Epithelial cell of proximal tubule (primary cell): Measurements from ENCODE around the gene PDZD2. TPM values are rescaled to one million over a fixed set of nuclear protein-coding genes. Genes with fewer than 3 reads are reported as not detected.
A peak's percentile ranks its signal among the peaks of the same experiment; 100 is the strongest.

Experiments used
- DNase-seq: peaks from one replicate; pipeline ENCODE4 v3.0.0-alpha.2; 2011; ENCODE audit warnings: low read depth
- H3K4me3 ChIP-seq: 2 replicates; pipeline ENCODE4 v1.5.1; 2011; ENCODE audit warnings: low read depth, mild to moderate bottlenecking, low read length
- total RNA-seq: library from RNA; depleted of rRNA; stranded (reverse); fragments of >200 nt; gene quantifications from 2 replicates; pipeline ENCODE4 v1.2.3, GENCODE V29; 2015
- TF ChIP-seq, protein P1 (sequence below): conservative IDR thresholded peaks from 2 replicates; pipeline ENCODE4 v1.5.1; 2012; ENCODE audit warnings: low read depth, mild to moderate bottlenecking, low read length

Gene PDZD2
- total RNA-seq, 1 donor from 2014 or later, result 8.4 TPM

DNA sequence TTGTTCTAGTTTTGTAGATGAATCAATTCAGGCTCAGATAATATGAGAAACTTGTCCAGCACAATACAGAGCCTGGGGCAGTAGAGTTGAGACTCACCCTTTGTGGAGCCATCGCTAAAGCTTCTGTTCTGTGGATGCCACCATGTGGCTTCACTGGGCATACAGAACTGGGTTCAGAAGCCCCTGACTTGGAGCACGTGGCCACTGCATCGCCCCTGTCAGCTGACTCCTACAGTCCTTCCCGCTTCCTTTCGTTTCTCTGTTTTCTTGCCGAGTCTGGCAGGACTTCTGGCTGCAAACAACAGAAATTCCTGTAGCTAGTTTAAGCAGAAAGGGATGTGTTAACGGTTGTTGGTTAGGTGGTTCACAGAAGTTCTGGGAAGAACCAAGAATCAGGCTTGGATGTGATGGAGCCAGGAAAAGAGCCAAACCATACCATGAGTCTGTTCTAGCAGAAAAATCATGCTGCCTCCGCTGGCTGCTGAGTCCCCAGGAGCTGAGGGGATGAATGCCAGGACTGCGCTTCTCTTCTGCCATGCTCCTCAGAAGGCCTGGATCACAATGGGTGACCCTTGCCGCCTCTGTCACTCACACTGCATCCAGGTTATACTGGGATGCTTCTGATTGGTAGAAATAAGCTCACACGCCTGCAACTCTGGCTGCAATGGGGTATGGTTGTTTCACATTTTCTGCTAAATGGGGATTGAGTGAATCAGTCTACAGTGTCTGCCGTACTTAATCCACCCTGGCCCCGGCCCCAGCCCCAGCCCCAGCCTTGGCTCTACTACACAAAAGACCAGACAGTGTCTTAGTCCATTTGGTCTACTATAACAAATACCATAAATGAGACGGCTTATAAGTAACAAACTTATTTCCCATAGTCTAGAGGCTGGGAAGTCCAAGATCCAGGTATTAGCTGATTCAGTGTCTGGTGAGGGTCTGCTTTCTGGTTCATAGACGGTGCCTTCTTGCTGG, 272.6 kb downstream of the PDZD2 start:
- DNase-seq, result no peak
- TF ChIP-seq, protein P1, sequence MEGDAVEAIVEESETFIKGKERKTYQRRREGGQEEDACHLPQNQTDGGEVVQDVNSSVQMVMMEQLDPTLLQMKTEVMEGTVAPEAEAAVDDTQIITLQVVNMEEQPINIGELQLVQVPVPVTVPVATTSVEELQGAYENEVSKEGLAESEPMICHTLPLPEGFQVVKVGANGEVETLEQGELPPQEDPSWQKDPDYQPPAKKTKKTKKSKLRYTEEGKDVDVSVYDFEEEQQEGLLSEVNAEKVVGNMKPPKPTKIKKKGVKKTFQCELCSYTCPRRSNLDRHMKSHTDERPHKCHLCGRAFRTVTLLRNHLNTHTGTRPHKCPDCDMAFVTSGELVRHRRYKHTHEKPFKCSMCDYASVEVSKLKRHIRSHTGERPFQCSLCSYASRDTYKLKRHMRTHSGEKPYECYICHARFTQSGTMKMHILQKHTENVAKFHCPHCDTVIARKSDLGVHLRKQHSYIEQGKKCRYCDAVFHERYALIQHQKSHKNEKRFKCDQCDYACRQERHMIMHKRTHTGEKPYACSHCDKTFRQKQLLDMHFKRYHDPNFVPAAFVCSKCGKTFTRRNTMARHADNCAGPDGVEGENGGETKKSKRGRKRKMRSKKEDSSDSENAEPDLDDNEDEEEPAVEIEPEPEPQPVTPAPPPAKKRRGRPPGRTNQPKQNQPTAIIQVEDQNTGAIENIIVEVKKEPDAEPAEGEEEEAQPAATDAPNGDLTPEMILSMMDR, result no peak
- no peak overlapping the region for H3K4me3 ChIP-seq

DNA sequence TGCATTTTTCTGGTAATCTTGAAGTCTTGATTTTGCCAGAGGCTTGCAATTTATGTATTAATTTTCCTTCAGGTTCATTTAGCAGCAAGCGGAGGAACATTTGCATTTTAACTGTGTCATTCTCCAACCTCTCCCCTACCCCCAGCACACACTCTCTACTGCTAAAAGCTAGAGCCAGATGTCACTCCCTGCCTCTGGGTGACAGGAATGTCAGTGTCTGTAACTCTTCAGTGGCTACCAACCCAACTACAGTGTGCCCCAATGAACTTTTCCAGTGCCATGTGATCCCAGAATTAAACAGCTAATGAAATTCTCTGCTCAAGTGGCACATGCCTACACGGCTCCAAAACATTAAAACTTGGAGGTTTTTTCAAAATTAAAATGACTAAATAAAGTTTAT, 274.9 kb downstream of the PDZD2 start:
- H3K4me3 ChIP-seq, result no peak overlapping the region
- TF ChIP-seq, protein P1, result no peak
- DNase-seq, result peak; percentile 13

DNA sequence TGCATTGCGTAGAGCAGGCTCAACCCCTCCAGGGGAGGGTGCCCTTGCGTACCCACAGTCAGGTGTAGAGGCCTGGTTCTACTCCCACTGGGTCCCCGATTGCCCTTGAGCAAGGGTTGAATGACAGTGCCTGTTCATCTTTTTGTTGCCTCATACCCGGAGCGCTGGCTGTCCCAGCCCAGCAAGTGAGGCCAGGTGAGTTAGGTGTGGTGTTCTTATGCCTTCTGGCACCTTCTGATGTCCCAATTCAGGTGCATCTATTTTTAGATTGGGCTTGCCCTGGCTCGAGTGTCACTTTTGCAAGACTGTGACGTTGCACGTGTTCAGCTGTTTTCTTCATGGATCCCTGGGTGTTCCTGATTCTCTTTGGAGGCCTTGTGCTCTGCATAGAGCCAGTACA, 277.4 kb downstream of the PDZD2 start:
- H3K4me3 ChIP-seq, result no peak overlapping the region
- no peak for DNase-seq
- TF ChIP-seq, protein P1, result no peak

DNA sequence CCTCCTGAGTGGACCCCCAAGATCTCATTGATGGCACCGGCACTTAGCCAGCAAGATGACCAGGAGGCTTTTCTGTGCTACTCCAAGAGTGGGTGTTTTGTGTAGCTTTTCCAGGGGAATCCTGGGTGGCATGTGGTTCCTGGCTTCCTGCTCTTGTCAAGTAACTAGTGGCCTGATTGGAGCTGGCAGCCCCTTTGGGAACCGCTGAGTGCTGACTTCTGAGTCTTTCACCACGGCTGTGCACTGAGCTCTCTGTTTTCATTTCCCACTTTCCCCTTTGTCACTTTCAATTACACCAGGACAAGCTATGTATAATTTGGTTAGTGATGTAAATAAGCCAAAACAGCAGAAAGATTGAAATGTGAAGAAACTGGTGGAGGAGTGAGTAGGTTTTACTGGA, 279.8 kb downstream of the PDZD2 start:
- no peak overlapping the region for H3K4me3 ChIP-seq
- no peak for DNase-seq
- TF ChIP-seq, protein P1, result no peak

DNA sequence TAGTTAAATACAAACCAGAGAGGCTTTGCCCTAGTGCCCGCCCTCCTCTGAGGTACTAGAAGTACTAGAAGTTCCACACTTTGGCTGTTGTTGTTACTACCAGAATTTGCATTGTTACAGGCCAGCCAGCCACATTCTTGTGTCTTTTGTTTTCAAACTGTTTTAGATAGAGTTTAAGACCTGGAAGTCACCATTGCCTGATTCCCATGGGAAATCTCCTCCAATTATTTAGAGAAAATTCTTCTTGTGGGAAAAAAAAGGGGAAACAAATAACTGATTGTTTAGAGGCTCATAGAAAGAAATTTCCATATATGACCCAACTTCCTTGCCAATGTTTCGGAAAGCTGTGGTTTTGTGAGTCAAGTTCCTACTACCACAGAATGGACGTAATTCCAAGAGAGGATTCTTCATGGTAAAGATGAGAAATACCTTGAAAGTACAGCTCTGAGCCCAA, 282.9 kb downstream of the PDZD2 start:
- H3K4me3 ChIP-seq, result no peak overlapping the region
- TF ChIP-seq, protein P1, result no peak
- DNase-seq, result peak; percentile 48

DNA sequence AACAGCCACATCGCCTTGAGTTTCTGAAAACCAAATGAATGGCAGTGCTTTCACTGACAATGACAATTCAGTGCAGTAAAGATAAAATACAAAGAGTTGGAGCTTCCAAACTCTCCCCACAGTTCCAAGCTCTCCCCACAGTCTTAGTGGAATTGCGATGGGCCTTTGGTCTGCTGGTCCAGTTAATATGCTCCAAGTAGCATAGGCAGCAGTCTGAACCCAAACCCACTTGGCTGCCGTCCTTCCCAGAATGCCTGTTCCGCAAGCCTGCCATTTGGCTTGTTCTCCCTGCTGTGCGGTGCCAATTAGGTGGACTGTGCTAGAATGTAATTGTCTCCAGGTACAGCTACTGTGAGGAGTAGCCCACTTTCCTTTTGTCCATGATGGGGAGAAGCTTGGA, 285.1 kb downstream of the PDZD2 start:
- DNase-seq, result no peak
- TF ChIP-seq, protein P1, result no peak
- H3K4me3 ChIP-seq, result no peak overlapping the region

DNA sequence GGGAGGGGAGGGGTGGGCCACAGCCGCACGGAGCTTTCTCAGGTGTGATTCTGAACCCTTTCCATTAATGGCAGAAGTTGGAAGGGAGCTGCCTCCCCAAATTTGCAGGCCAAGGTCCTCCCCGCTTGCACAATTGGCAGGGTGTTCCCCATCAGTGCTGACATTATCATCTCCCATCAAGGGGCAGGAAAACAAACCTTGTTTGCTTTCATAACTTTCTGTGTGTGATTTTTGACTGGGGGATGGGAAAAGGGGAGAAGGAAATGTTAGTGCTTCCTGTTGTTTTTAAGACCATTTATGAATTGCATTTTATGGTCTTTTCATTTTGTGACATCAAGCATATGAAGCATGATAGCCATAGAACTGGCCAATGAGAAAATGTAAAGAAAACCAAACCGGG, 292.9 kb downstream of the PDZD2 start:
- TF ChIP-seq, protein P1, result no peak
- H3K4me3 ChIP-seq, result no peak overlapping the region
- no peak for DNase-seq
